Peyer's patch (tissue), 4 donors: ENCODE results near the gene C14orf119. TPM values are rescaled to one million over a fixed set of nuclear protein-coding genes. Genes with fewer than 3 reads are reported as not detected.

Experiments used
- DNase-seq, 3 donors: peaks; one replicate each; pipeline ENCODE4 v3.0.0-alpha.2; 2017 to 2019
- H3K27ac ChIP-seq, 4 donors: fragments of 200-600 bp; sonication (generic); one replicate each; pipeline ENCODE4 v1.5.1; 2016 to 2019
- H3K27me3 ChIP-seq, 2 donors: fragments of 200-600 bp; sonication (generic); one replicate each; pipeline ENCODE4 v1.5.1; 2019
- H3K36me3 ChIP-seq, 3 donors: fragments of 200-600 bp; sonication (generic); one replicate each; pipeline ENCODE4 v1.5.1; 2016 to 2019
- H3K4me1 ChIP-seq, 4 donors: fragments of 200-600 bp; sonication (generic); one replicate each; pipeline ENCODE4 v1.5.1; 2016 to 2019
- H3K4me3 ChIP-seq, 4 donors: fragments of 200-600 bp; sonication (generic); 1 replicate in 3 of 4; 2 replicates in 1 of 4; pipeline ENCODE4 v1.5.1; 2016 to 2019; ENCODE audit warnings: mild to moderate bottlenecking in 1 of 4
- H3K9me3 ChIP-seq, 4 donors: fragments of 200-600 bp; sonication (generic); one replicate each; pipeline ENCODE4 v1.5.1; 2016 to 2019; ENCODE audit warnings: mild to moderate bottlenecking in 1 of 4
- CTCF ChIP-seq, 6 experiments: fragments of 450-650 bp in 4 of 6; fragments of 200-600 bp in 2 of 6; sonication (generic) in 1 of 6; IDR thresholded peaks; one replicate each; pipeline ENCODE4 v1.5.1; 2017 to 2019; ENCODE audit warnings: antibody characterized with exemption in 6 of 6, mild to moderate bottlenecking in 3 of 6, moderate library complexity in 1 of 6
- POLR2A ChIP-seq, 2 donors: fragments of 450-650 bp; IDR thresholded peaks; one replicate each; pipeline ENCODE4 v1.5.1; 2017; ENCODE audit warnings: antibody characterized with exemption in 2 of 2, mild to moderate bottlenecking in 2 of 2, moderate library complexity in 2 of 2
- total RNA-seq, 4 donors: library from RNA; depleted of rRNA; stranded (reverse); fragments of >200 nt; gene quantifications; one replicate each; pipeline ENCODE4 v1.1.0, GENCODE V29; 2016

The C14orf119 gene
- total RNA-seq, 4 donors from 2014 or later = 5.0 to 30.3 (median 18.8) TPM

DNA sequence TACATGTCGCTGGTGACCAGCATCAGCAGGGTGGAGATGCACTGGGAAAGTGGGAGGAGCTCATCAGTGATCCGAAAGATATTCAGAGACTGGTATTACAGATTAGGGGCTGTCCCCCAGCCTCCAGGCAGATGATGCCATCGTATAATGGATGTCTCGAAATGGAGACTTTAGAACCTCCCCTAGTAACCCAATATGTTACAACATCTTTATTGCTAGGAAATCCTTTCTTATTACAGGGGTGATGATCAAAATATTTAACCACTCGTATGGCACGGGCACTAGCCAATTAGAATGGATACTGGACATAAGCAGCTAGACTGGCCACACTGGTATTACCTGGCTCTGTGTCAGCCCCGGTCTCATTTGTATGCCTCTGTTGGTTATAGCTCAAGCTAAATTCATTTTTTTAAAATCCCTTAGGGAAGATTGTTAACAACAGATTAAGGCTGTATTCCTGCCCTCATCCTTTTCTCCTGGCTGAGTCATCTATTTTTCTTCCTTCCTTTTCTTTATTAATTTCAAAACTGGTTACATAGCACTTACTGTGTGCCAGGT lies 34.5 kb downstream of the C14orf119 start:
- TF ChIP-seq POLR2A (IDR thresholded peaks at IDR 0.05) (no peak), CTCF (IDR thresholded peaks at IDR 0.05) (no peak)
- Histone ChIP-seq H3K4me3 (no peak overlapping the region), H3K36me3 (peaks cover 0 to 17% (median 0%) of the 10 kb centered on the region in 3 donors), H3K4me1 (no peaks in the 10 kb centered on the region), H3K9me3 (no peaks in the 10 kb centered on the region), H3K27ac (no peak overlapping the region), H3K27me3 (no peaks in the 10 kb centered on the region)
- DNase-seq = no peak

GRCh38 chr14:23130871-23131270 lies 35.6 kb downstream of the C14orf119 start:
- no peak overlapping the region for H3K27ac ChIP-seq
- no peak for DNase-seq
- TF ChIP-seq POLR2A (IDR thresholded peaks at IDR 0.05) (no peak), CTCF (IDR thresholded peaks at IDR 0.05) (no peak)
- peaks cover 0 to 17% (median 0%) of the 10 kb centered on the region in 3 donors for H3K36me3 ChIP-seq
- H3K4me3 ChIP-seq = no peak overlapping the region
- H3K9me3 ChIP-seq = no peaks in the 10 kb centered on the region
- H3K27me3 ChIP-seq = no peaks in the 10 kb centered on the region
- no peaks in the 10 kb centered on the region for H3K4me1 ChIP-seq

GRCh38 chr14:23131482-23131881 lies 36.2 kb downstream of the C14orf119 start:
- no peak for TF ChIP-seq CTCF (IDR thresholded peaks at IDR 0.05)
- no peak for TF ChIP-seq POLR2A (IDR thresholded peaks at IDR 0.05)
- DNase-seq = no peak
- no peaks in the 10 kb centered on the region for H3K27me3 ChIP-seq
- H3K4me3 ChIP-seq = no peak overlapping the region
- no peaks in the 10 kb centered on the region for H3K4me1 ChIP-seq
- H3K36me3 ChIP-seq = peaks cover 0 to 19% (median 0%) of the 10 kb centered on the region in 3 donors
- H3K27ac ChIP-seq = no peak overlapping the region
- no peaks in the 10 kb centered on the region for H3K9me3 ChIP-seq

- no peak overlapping the region for H3K4me3 ChIP-seq
- no peak overlapping the region for H3K27ac ChIP-seq
- no peak for DNase-seq
- H3K4me1 ChIP-seq = no peaks in the 10 kb centered on the region
- peaks cover 0 to 13% (median 0%) of the 10 kb centered on the region in 3 donors for H3K36me3 ChIP-seq
- TF ChIP-seq CTCF (IDR thresholded peaks at IDR 0.05) (no peak), POLR2A (IDR thresholded peaks at IDR 0.05) (no peak)
- no peaks in the 10 kb centered on the region for H3K9me3 ChIP-seq
- H3K27me3 ChIP-seq = no peaks in the 10 kb centered on the region
Measured at GRCh38 chr14:23132970-23133369, 37.7 kb downstream of the C14orf119 start.

GRCh38 chr14:23136566-23137133 lies 41.3 kb downstream of the C14orf119 start:
- H3K27ac ChIP-seq = no peak overlapping the region
- no peaks in the 10 kb centered on the region for H3K4me1 ChIP-seq
- H3K27me3 ChIP-seq = no peaks in the 10 kb centered on the region
- H3K36me3 ChIP-seq = peaks cover 0 to 16% (median 0%) of the 10 kb centered on the region in 3 donors
- TF ChIP-seq POLR2A (IDR thresholded peaks at IDR 0.05) (no peak), CTCF (IDR thresholded peaks at IDR 0.05) (no peak)
- H3K9me3 ChIP-seq = no peaks in the 10 kb centered on the region
- DNase-seq = no peak
- H3K4me3 ChIP-seq = no peak overlapping the region
